ENCODE results near the gene PPCDC.

PPCDC gene

GRCh38 chr15:75023181-75023871 is at the start of gene PPCDC:
Gene PPCDC (plus strand): TSS chr15:75023590. CDS start chr15:75028319, 4,729 bp downstream.
- DNase-seq: peak; percentile 87

DNA sequence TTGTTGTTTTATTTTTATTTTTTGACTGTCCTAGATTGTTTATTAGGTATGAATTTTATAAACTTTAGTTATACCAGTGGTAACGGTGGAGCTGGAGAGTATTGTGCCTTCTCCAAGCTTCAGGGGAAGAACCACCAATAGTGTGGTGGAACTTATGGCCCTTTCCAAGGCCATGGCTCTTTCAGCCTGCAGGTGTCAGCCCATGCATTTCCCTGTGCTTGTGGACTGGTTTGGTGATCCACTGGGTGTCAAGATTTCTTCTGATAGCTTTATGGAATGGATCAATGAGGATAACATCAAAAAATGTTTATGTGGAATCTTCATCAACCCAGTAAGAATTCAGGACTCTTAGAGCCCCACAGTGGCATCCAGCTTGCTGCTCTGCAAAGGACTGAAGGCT is 47.2 kb upstream of the PPCDC start:
- DNase-seq: no peak

DNA sequence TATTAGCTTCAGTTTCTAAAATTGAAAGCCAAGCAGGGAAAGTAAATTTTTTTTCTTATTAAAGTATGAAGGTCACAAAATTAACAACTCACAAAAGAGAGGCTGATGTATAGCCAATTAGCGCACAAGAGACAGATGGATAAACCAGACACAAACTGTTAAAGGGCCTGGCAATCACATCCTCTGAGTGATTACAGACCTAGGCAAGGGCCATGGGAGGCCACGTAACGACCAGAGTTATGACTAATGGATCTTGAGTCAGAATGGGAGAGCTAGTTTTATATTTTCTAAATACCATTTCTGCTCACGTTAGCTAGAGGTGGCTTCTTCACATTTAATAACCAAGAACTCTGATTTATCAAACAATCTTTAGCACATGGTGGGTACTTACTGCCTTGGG is 45.8 kb upstream of the PPCDC start:
- no peak for DNase-seq

- no peak for DNase-seq
Observed at GRCh38 chr15:74978077-74978476, 45.3 kb upstream of the PPCDC start.

DNA sequence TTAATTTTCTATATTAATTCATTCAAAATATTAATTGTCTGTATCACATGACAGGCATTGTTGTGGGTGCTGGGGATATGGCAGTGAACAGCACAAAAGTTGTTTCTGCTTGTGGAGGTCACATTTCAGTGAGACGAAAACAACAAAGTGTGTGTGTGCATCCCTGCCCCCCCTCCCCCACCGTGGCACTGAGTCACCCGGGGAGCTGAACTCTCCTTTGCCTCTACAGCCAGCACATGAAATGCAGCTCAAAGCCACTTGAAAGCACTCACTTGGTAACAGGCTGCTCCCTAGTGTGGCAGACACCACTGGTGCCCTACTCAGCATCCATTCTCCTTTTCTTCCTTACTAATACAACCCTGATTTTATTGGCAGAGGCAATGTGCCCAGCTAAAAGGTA is 44.9 kb upstream of the PPCDC start:
- no peak for DNase-seq

DNA sequence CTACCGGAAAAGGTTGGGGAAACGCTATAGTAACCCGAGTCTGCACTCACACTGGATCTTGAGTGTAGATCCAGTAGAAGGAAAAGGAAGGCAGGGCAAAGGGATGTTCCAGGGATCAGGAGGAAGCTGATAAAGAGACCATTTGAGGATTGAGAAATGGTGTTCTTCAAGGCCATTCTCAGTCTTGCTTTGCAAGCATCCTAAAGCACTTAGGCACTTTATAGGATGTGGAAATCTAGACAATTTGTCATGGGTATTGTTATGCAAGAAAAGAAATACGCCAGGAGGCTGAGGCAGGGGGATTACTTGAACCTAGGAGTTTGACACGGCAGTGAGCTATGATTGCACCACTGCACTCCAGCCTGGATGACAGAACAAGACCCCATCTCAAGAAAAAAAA is 41.2 kb upstream of the PPCDC start:
- DNase-seq: no peak

DNA sequence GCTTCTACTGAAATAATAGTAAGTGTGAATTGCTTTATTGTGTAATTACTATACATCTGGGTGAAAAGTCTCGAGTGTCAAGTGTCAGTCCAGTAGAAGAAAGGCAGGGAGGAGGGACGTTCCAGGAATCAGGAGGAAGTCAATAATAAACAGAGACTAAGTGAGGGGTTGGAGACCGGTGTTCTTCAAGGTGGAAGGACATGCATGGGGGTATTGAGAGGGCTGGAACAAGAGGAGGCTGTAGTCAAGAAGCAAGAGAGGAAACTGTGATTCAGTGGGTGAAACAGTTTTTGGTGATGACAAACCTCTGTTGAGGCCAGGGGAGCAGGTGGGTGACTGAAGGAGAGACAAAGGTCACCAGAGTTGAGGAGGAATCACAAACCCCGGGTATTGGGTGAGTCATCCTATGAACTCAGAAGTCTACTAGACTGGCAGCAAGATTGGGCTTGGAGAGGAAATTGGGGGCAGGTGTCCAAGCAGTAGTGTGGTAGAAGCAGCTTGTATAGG is 39.6 kb upstream of the PPCDC start:
- no peak for DNase-seq

DNA sequence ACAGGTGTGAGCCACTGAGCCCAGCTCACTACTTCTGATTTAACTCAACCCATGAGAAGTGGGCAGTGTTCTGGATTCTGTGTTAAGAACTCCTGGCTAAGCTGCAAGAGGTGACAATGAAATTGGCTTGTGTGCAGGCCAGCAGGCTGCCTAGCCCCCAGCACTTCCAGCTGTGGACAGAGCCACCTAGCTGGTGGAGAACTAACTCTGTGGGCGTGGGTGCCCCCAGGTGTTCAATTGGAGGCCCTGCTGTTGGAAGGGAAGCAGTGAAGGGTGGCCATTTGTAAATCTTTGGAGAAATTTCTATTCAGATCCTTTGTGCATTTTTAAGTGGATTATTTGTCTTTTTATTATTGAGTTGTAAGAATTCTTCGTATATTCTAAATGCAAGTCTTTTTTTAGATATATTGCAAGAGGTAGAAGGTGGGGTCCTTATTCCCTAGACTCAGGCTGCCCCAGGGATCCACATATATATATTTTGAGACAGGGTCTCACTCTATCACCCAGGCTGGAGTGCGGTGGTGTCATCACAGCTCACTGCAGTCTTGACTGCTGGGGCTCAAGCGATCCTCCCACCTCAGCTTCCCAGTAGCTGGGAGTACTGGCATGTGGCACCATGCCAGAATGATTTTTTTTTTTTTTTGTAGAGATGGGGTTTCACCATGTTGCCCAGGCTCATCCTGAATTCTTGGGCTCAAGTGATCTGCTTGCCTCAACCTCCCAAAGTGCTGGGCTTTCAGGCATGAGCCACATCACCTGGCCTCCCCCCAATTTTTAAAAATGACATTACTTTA is 35.2 kb upstream of the PPCDC start:
- DNase-seq: no peak

GRCh38 chr15:74989527-74989926 is 33.9 kb upstream of the PPCDC start:
- DNase-seq: no peak

DNA sequence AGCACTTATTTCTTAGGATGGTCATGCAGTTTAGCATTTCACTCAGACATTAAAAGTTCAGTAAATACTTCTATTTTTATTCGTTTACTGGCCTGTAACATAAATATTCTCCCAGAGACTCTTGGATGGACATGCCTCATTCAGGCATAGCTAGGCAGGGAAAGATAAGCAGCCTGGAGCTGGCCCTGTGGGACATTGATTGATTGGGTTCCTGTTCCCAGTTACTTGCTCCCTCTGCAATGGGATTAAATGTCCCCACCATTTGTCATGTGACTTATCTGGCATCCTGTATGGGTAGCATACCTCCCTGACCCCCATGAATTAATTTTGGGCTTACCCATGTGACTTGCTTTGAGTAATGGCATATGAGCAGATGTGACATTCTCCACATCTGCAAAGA is 30.8 kb upstream of the PPCDC start:
- no peak for DNase-seq

GRCh38 chr15:74994236-74994635 is 29.2 kb upstream of the PPCDC start:
- DNase-seq: no peak

GRCh38 chr15:74994685-74995084 is 28.7 kb upstream of the PPCDC start:
- no peak for DNase-seq

GRCh38 chr15:74995182-74995778 is 28.1 kb upstream of the PPCDC start, which contains the start of gene SCAMP5:
Gene SCAMP5 (plus strand): TSS chr15:74995563. CDS start chr15:75011840, 16,277 bp downstream.
- DNase-seq: peak; percentile 52

DNA sequence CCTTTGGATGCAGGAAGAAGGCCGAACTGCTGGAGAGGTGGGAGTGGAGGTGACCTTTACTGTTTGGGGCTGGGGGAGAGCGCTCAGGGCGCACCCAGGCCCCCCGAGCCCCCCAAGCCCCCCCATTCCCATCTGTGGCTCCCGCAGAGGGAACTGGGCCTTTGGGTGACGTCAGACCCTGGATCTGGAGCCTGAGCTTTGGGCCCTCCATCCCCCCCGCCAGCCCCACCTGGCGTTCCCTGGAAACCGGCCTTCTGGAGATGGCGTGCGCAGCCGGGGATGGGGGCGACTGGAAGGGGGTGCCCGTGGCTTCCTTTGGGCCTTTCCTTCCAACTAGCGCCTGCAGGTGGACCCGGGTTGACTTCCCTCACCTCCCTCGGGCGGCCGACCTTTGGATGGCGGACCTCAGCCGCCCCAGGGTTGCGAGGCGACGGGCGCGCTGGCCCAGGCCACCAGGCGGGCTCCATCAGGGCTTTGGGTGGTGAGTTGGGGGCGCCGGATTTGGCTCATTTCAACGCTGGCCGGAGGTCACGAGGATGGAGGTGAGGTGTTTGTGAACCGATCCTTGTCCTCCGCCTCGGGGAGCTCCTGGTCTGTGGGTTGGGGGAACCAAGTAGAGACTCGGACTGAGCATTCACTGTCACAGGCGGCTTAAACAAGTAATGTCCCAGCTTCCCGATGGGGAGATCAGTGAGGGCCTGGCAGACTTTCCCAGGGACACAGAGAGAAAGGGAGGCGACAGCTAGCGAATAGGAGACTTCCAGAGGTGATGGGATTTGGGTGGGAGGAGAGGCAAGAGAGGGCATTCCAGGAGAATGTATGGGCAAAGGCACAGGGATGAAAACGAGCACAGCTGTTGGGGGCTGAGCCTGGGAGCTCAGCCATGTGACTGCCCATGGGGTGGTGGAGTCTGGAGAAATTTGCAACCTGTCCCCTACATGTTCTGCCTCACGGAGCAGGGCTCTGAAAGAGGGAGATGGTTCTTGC is 27.3 kb upstream of the PPCDC start:
- DNase-seq: no peak

DNA sequence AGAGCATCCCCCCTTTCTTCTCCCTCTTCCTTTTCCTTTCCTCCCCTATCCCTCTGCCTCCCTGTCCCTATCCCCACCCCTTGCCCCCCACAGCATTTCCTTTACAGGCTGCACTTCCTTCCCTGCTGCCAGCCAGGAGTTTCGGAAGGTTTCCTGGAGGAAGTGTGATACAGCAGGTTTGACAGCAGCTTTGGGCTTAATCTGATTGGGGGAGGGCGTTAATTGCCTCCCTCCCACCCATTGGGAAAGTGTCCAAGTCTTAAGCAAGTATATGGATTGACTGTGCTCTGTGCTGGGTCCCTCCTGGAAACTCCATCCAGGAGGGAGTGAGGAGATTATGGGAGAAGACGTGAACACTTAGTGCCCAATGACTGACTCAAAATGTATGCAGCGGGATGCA is 26.2 kb upstream of the PPCDC start:
- no peak for DNase-seq

DNA sequence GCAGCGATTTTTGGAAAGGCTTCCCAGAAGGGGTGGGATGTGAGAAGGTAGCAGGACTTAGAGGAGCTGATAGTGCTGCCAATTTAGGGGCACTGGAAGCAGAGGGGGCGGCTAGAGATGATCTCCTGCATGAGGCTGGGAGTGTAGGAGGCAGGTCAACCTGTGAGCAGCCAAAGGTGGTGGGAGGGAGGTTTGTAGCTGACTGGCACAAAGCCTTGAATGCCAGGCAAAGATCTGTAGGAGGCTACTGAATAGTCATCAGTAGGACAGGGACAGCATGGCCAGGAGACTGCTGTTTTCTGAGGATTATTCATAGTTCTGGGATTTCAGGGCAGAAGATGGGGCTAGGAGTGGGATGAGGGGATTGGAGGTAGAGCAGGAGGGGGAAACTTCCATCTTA is 25.8 kb upstream of the PPCDC start:
- no peak for DNase-seq

DNA sequence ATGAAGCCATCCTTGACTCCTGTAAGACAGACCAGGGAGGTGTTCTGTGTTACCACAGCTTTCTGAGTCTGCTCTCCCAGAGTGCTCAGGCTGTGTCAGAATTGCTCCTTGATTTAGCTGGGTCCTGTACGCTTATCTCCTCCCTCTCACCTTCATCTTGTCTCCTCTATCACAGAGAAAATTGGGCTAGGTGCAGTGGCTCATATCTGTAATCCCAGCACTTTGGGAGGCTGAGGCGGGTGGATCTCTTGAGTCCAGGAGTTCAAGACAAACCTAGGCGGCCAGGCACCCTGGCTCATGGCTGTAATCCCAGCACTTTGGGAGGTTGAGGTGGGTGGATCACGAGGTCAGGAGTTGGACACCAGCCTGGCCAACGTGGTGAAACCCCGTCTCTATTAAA is 22.1 kb upstream of the PPCDC start:
- no peak for DNase-seq

DNA sequence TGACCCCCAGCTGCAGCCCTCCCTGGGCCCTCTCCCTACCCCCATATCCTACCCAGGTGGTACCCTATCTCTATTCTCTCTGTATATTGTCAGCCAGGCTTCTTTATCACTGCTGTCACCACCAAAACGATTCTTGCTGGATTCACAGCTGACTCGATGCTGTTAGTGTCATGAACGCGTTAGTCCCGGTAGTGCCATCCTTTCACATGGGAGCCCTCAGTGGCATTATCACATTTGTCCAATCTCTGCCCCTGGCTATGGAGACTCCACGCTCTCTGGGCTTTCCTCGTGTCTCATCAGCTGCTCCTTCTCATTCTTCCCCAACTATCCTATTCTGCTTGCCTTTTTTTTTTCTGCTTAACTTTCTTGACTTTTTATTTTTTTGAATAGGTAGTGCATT is 21.0 kb upstream of the PPCDC start:
- DNase-seq: no peak

DNA sequence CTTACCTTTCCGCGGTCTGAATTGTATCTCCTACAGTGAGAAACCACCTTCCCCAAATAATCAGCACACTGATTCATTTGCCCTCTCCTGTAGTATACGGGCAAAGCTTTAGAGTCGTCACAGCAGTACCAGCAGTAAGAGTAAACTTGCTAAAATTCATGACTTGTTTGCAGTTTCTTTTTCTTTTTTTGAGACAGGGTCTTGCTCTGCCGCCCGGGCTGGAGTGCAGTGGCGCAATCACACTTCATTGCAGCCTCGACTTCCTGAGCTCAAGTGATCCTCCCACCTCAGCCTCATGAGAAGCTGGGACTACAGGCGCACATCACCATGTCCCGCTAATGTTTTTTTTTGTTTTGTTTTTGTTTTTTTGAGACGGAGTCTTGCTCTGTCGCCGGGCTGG is 16.2 kb upstream of the PPCDC start:
- DNase-seq: no peak

DNA sequence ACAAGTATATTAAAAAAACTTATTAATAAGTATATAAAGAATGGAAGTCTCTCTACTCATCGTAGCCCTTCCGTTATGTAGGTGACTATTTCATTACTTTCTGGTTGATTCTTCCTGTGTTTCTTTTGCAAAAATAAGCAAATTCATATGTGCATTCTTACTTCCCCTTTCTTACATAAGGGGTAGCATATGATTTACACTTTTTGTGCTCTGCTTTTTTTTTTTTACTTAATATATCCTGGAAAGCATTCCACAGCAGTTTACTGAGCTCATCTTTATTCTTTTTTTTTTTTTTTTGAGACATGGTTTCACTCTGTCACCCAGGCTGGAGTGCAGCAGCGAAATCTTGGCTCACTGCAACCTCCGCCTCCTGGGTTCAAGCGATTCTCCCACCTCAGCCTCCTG is 15.2 kb upstream of the PPCDC start:
- peak; percentile 19 for DNase-seq

DNA sequence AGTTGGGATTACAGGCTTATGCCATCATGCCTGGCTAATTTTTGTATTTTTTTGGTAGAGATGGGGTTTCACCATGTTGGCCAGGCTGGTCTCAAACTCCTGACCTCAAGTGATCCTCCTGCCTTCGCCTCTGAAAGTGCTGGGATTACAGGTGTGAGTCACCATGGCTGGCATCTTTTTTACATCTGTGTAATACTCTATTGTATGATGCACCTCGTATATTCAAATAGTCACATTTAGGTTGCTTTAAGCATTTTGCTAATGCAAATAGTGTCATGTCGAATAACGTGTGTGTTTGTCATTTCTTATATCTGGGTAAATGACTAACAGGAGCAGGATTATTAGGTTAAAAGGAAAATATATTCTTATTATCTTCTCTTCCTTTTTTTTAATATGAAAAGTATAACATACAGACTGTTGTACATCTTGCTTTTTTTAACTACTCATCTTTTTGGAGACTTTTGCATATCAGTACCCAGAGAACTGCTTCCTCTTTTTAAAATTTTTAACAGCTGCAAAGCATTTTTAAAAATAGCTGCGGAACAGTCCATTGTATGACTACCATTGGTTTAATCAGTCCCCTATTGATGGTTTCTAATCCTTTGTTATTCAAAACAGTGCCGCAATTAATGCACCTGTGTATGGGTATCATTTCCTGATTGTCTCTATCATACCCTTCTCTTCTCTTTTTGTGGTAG is 14.6 kb upstream of the PPCDC start:
- no peak for DNase-seq

- no peak for DNase-seq
Observed at GRCh38 chr15:75016431-75016830, 7.0 kb upstream of the PPCDC start.

All from GF-D8 (cell line).